ENCODE data around the gene BAIAP2. TPM values are rescaled to one million over a fixed set of nuclear protein-coding genes. Genes with fewer than 3 reads are reported as not detected.

Gene BAIAP2
- total RNA-seq, 1 donor from 2014 or later = 37.6 TPM

DNA sequence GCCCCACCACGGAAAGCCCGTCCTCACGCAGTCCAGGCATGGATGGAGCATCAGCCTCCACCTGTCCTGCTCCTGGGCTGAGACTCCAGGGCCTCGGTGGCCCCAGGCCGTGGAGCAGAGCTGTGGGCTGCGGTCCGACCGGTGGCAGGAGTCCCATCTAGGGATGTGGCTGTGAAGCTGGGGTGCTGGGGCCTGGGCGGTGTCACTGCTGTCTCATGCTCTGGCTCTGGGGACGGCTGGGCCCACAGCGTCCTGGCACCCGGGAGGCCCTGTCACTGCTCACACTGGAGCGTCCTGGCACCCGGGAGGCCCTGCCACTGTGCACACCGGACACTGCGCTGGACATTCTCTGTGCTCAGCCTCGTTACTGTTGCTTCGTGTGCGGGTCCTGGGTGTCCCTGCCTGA lies 8.4 kb downstream of the BAIAP2 start:
- Mint-ChIP-seq H3K4me1 (ENCODE audit: low read depth) (peaks cover 16% of the 10 kb centered on the region), H3K9me3 (ENCODE audit: low read depth) (no peaks in the 10 kb centered on the region), H3K36me3 (ENCODE audit: insufficient read depth) (no peaks in the 10 kb centered on the region), H3K27ac (peak overlapping the region; percentile 94), H3K27me3 (no peaks in the 10 kb centered on the region), H3K4me3 (ENCODE audit: low read depth) (no peak overlapping the region)
- DNase-seq (ENCODE audit: low spot score, unreplicated experiment) = no peak
- no peak for TF ChIP-seq CTCF (IDR thresholded peaks at IDR 0.05; ENCODE audit: unreplicated experiment)

GRCh38 chr17:81043725-81044427 lies 8.9 kb downstream of the BAIAP2 start:
- H3K27me3 Mint-ChIP-seq = no peaks in the 10 kb centered on the region

GRCh38 chr17:81044428-81044763 lies 9.4 kb downstream of the BAIAP2 start:
- Mint-ChIP-seq H3K4me3 (ENCODE audit: low read depth) (no peak overlapping the region), H3K4me1 (ENCODE audit: low read depth) (peaks cover 16% of the 10 kb centered on the region), H3K27me3 (no peaks in the 10 kb centered on the region), H3K36me3 (ENCODE audit: insufficient read depth) (no peaks in the 10 kb centered on the region), H3K27ac (peak overlapping the region; percentile 94), H3K9me3 (ENCODE audit: low read depth) (no peaks in the 10 kb centered on the region)
- TF ChIP-seq CTCF (IDR thresholded peaks at IDR 0.05; ENCODE audit: unreplicated experiment) = no peak
- DNase-seq (ENCODE audit: low spot score, unreplicated experiment) = no peak

More at GRCh38 chr17:81043725-81044427, 8.9 kb downstream of the BAIAP2 start:
- Mint-ChIP-seq H3K4me1 (ENCODE audit: low read depth) (peaks cover 16% of the 10 kb centered on the region), H3K27ac (peak overlapping the region; percentile 94), H3K4me3 (ENCODE audit: low read depth) (no peak overlapping the region), H3K9me3 (ENCODE audit: low read depth) (no peaks in the 10 kb centered on the region), H3K36me3 (ENCODE audit: insufficient read depth) (no peaks in the 10 kb centered on the region)
- TF ChIP-seq CTCF (IDR thresholded peaks at IDR 0.05; ENCODE audit: unreplicated experiment) = no peak
- DNase-seq (ENCODE audit: low spot score, unreplicated experiment) = no peak

- Mint-ChIP-seq H3K27ac (peak overlapping the region; percentile 56), H3K4me1 (ENCODE audit: low read depth) (peaks cover 16% of the 10 kb centered on the region), H3K36me3 (ENCODE audit: insufficient read depth) (no peaks in the 10 kb centered on the region), H3K9me3 (ENCODE audit: low read depth) (no peaks in the 10 kb centered on the region), H3K27me3 (no peaks in the 10 kb centered on the region), H3K4me3 (ENCODE audit: low read depth) (no peak overlapping the region)
- no peak for DNase-seq (ENCODE audit: low spot score, unreplicated experiment)
- no peak for TF ChIP-seq CTCF (IDR thresholded peaks at IDR 0.05; ENCODE audit: unreplicated experiment)
Observed at GRCh38 chr17:81044764-81045589, 10.0 kb downstream of the BAIAP2 start.

DNA sequence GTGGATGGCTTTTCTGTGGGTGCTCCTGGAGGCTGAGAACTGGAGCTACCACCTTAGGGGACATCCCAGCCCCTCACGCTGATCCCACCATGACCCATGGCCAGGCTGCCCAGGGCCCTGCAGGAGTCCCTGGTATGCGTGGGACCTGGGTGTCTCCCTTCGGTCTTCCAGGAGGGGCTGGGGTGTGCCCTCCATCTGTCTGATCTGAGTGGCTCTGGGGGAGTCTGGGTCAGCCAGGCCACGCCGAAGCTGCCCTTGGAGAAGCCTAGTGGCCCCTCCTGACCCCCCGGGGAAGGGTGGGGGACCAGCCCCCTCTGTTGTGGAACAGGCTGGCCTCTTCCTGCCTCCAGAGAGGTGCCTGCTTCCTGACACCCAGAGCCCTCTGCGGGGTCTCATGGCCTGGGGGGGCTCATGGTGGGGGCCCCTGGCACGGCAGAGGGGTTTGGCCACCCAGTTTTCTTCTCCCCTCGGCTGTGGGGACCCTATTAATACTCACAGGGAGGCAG lies 10.7 kb downstream of the BAIAP2 start:
- Mint-ChIP-seq H3K36me3 (ENCODE audit: insufficient read depth) (no peaks in the 10 kb centered on the region), H3K4me1 (ENCODE audit: low read depth) (peaks cover 16% of the 10 kb centered on the region), H3K27ac (no peak overlapping the region), H3K9me3 (ENCODE audit: low read depth) (no peaks in the 10 kb centered on the region), H3K27me3 (no peaks in the 10 kb centered on the region), H3K4me3 (ENCODE audit: low read depth) (no peak overlapping the region)
- DNase-seq (ENCODE audit: low spot score, unreplicated experiment) = no peak
- no peak for TF ChIP-seq CTCF (IDR thresholded peaks at IDR 0.05; ENCODE audit: unreplicated experiment)

Measured in progenitor cell of endocrine pancreas (in vitro differentiated cells).